Mucosa of stomach (tissue), 1 donor: ENCODE data around the gene CAPZB.
"Not testable (repeated sequence)": the region's sequence is repeated elsewhere in the genome, so short reads cannot be mapped to it uniquely, and the experiment has no call there.

Experiments used
- H3K27me3 ChIP-seq: one replicate; pipeline ENCODE4 v1.7.0; 2013; ENCODE audit warnings: mild to moderate bottlenecking, low read length; ENCODE audit not compliant: control insufficient read depth, insufficient read depth
- H3K36me3 ChIP-seq: one replicate; pipeline ENCODE4 v1.7.0; 2013; ENCODE audit warnings: low read length; ENCODE audit not compliant: control insufficient read depth, insufficient read depth
- H3K4me1 ChIP-seq: one replicate; pipeline ENCODE4 v1.7.0; 2013; ENCODE audit warnings: mild to moderate bottlenecking, low read length; ENCODE audit not compliant: control insufficient read depth, insufficient read depth
- H3K4me3 ChIP-seq: one replicate; pipeline ENCODE4 v1.7.0; 2013; ENCODE audit warnings: low read length
- H3K9ac ChIP-seq: one replicate; pipeline ENCODE4 v1.7.0; 2013; ENCODE audit warnings: mild to moderate bottlenecking, low read length, moderate library complexity
- H3K9me3 ChIP-seq: one replicate; pipeline ENCODE4 v1.7.0; 2013; ENCODE audit warnings: mild to moderate bottlenecking, low read length, moderate library complexity; ENCODE audit not compliant: control insufficient read depth
- donor health status: Pancreatic carcinoma.

The CAPZB gene

GRCh38 chr1:19485362-19486187 lies at the start of gene CAPZB:
CAPZB (minus strand) TSS chr1:19485539; CDS start chr1:19485438, 101 bp downstream.
- no peaks in the 10 kb centered on the region for H3K9me3 ChIP-seq
- no peaks in the 10 kb centered on the region for H3K36me3 ChIP-seq
- H3K4me1 ChIP-seq = peaks cover 54% of the 10 kb centered on the region
- peak within 1 kb of the TSS; percentile 100 for H3K9ac ChIP-seq
- peak within 1 kb of the TSS; percentile 97 for H3K4me3 ChIP-seq
- H3K27me3 ChIP-seq = no peaks in the 10 kb centered on the region

- H3K27me3 ChIP-seq = no peaks in the 10 kb centered on the region
- no peak overlapping the region for H3K4me3 ChIP-seq
- no peaks in the 10 kb centered on the region for H3K9me3 ChIP-seq
- H3K9ac ChIP-seq = no peak overlapping the region
- no peaks in the 10 kb centered on the region for H3K4me1 ChIP-seq
- H3K36me3 ChIP-seq = no peaks in the 10 kb centered on the region
Observed at GRCh38 chr1:19534281-19534680, 48.9 kb upstream of the CAPZB start.

- Histone ChIP-seq H3K4me3 (no peak overlapping the region), H3K4me1 (no peaks in the 10 kb centered on the region), H3K9ac (no peak overlapping the region), H3K27me3 (no peaks in the 10 kb centered on the region), H3K36me3 (no peaks in the 10 kb centered on the region), H3K9me3 (no peaks in the 10 kb centered on the region)
Observed at GRCh38 chr1:19533626-19534025, 48.3 kb upstream of the CAPZB start.

GRCh38 chr1:19532519-19532918 lies 47.2 kb upstream of the CAPZB start:
- no peak overlapping the region for H3K4me3 ChIP-seq
- H3K9me3 ChIP-seq = no peaks in the 10 kb centered on the region
- no peaks in the 10 kb centered on the region for H3K36me3 ChIP-seq
- no peaks in the 10 kb centered on the region for H3K4me1 ChIP-seq
- no peaks in the 10 kb centered on the region for H3K27me3 ChIP-seq
- no peak overlapping the region for H3K9ac ChIP-seq

GRCh38 chr1:19529664-19530063 lies 44.3 kb upstream of the CAPZB start:
- no peaks in the 10 kb centered on the region for H3K27me3 ChIP-seq
- no peak overlapping the region for H3K4me3 ChIP-seq
- H3K36me3 ChIP-seq = no peaks in the 10 kb centered on the region
- peaks cover 15% of the 10 kb centered on the region for H3K4me1 ChIP-seq
- no peak overlapping the region for H3K9ac ChIP-seq
- H3K9me3 ChIP-seq = no peaks in the 10 kb centered on the region

GRCh38 chr1:19528438-19528837 lies 43.1 kb upstream of the CAPZB start:
- H3K4me1 ChIP-seq = peaks cover 15% of the 10 kb centered on the region
- H3K9ac ChIP-seq = no peak overlapping the region
- H3K27me3 ChIP-seq = no peaks in the 10 kb centered on the region
- no peak overlapping the region for H3K4me3 ChIP-seq
- H3K36me3 ChIP-seq = no peaks in the 10 kb centered on the region
- no peaks in the 10 kb centered on the region for H3K9me3 ChIP-seq

GRCh38 chr1:19525607-19526545 lies 40.5 kb upstream of the CAPZB start:
- Histone ChIP-seq H3K4me3 (no peak overlapping the region), H3K36me3 (no peaks in the 10 kb centered on the region), H3K27me3 (no peaks in the 10 kb centered on the region), H3K9ac (no peak overlapping the region), H3K9me3 (no peaks in the 10 kb centered on the region), H3K4me1 (peaks cover 15% of the 10 kb centered on the region)

GRCh38 chr1:19524791-19525190 lies 39.5 kb upstream of the CAPZB start:
- Histone ChIP-seq H3K36me3 (no peaks in the 10 kb centered on the region), H3K9ac (no peak overlapping the region), H3K4me3 (no peak overlapping the region), H3K9me3 (no peaks in the 10 kb centered on the region), H3K27me3 (no peaks in the 10 kb centered on the region), H3K4me1 (peaks cover 15% of the 10 kb centered on the region)

- not testable (repeated sequence) for H3K36me3 ChIP-seq, H3K9me3 ChIP-seq, H3K27me3 ChIP-seq, H3K4me3 ChIP-seq, H3K9ac ChIP-seq
- peaks cover 15% of the 10 kb centered on the region for H3K4me1 ChIP-seq
Observed at GRCh38 chr1:19522570-19522969, 37.2 kb upstream of the CAPZB start.

GRCh38 chr1:19521411-19521810 lies 36.1 kb upstream of the CAPZB start:
- Histone ChIP-seq H3K36me3 (no peaks in the 10 kb centered on the region), H3K27me3 (no peaks in the 10 kb centered on the region), H3K4me1 (peaks cover 12% of the 10 kb centered on the region)

GRCh38 chr1:19517017-19517416 lies 31.7 kb upstream of the CAPZB start:
- H3K36me3 ChIP-seq = no peaks in the 10 kb centered on the region
- no peaks in the 10 kb centered on the region for H3K27me3 ChIP-seq
- H3K9ac ChIP-seq = no peak overlapping the region
- no peak overlapping the region for H3K4me3 ChIP-seq
- H3K4me1 ChIP-seq = no peaks in the 10 kb centered on the region
- no peaks in the 10 kb centered on the region for H3K9me3 ChIP-seq

More at GRCh38 chr1:19521411-19521810, 36.1 kb upstream of the CAPZB start:
- no peaks in the 10 kb centered on the region for H3K9me3 ChIP-seq
- no peak overlapping the region for H3K4me3 ChIP-seq
- no peak overlapping the region for H3K9ac ChIP-seq

- Histone ChIP-seq H3K27me3 (no peaks in the 10 kb centered on the region), H3K36me3 (no peaks in the 10 kb centered on the region)
Observed at GRCh38 chr1:19515201-19515600, 29.9 kb upstream of the CAPZB start.

More at GRCh38 chr1:19515201-19515600, 29.9 kb upstream of the CAPZB start:
- Histone ChIP-seq H3K9me3 (no peaks in the 10 kb centered on the region), H3K4me3 (no peak overlapping the region), H3K9ac (no peak overlapping the region), H3K4me1 (no peaks in the 10 kb centered on the region)
